PC-9 (cell line): ENCODE data around the gene GAB2.

Experiments
- CTCF ChIP-seq: fragments of 200-600 bp; sonication (generic); conservative IDR thresholded peaks from 2 replicates; pipeline ENCODE4 v1.6.1; 2017; ENCODE audit warnings: mixed run types, antibody characterized with exemption, mild to moderate bottlenecking, moderate library complexity
- EZH2 ChIP-seq: fragments of 200-600 bp; sonication (generic); IDR thresholded peaks from 2 replicates; pipeline ENCODE4 v1.8.0; 2017; ENCODE audit warnings: antibody characterized with exemption, low read depth

GRCh38 chr11:78418584-78419211 lies 1.1 kb upstream of the GAB2 start:
- no peak for TF ChIP-seq CTCF
- TF ChIP-seq EZH2, result no peak
